ENCODE data around the gene ANOS1.

The ANOS1 gene

DNA sequence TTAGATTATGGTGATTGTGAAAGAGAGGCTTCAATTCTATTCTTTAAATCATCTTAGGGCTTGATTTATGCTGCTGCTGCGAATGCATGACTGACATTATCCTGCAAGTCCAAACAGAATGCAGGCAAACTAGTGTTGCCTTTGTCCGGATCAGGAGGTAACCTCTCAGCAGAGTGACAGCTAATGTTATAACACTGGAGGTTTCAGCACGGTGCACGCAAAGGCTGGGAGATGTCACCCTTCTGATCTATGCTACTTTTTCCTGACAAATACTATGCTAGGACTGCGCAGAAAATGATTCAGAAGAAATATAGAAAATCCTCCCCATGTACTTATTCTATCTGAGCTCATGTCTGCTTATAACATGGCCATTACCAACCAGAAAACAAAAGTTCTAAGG is 48.2 kb downstream of the ANOS1 start:
- Histone ChIP-seq H3K4me3 (ENCODE audit: low read length) (no peak overlapping the region), H3K36me3 (ENCODE audit: control insufficient read depth, insufficient read depth, low read length) (no peaks in the 10 kb centered on the region), H3K79me2 (ENCODE audit: control insufficient read depth, insufficient read depth, low read length) (no peaks in the 10 kb centered on the region), H2BK15ac (replicated peaks; ENCODE audit: low read depth) (no peak overlapping the region), H3K4me1 (ENCODE audit: control insufficient read depth, low read depth, low read length) (no peaks in the 10 kb centered on the region), H3K23ac (ENCODE audit: low read length) (no peak overlapping the region), H3K27ac (ENCODE audit: low read depth, low read length) (no peak overlapping the region), H3K56ac (ENCODE audit: low read length) (no peak overlapping the region), H3K9ac (ENCODE audit: low read length) (no peak overlapping the region), H3K18ac (ENCODE audit: low read length) (no peak overlapping the region), H4K8ac (ENCODE audit: low read depth, low read length) (no peak overlapping the region), H3K27me3 (ENCODE audit: insufficient read depth, low read length, poor library complexity) (no peaks in the 10 kb centered on the region), H4K5ac (ENCODE audit: low read length) (no peak overlapping the region), H2AK5ac (ENCODE audit: low read length) (no peak overlapping the region), H2BK5ac (ENCODE audit: low read length) (no peak overlapping the region), H3K4ac (ENCODE audit: low read depth, low read length) (no peak overlapping the region), H3K4me2 (ENCODE audit: low read length) (no peak overlapping the region), H2BK120ac (ENCODE audit: low read depth, low read length) (no peak overlapping the region), H3K79me1 (ENCODE audit: low read length) (no peaks in the 10 kb centered on the region)
- DNase-seq: no peak
- no CpG with 5 or more reads among the region's 5 CpGs for WGBS (ENCODE audit: extremely low coverage, insufficient coverage, low lambda C conversion rate)

DNA sequence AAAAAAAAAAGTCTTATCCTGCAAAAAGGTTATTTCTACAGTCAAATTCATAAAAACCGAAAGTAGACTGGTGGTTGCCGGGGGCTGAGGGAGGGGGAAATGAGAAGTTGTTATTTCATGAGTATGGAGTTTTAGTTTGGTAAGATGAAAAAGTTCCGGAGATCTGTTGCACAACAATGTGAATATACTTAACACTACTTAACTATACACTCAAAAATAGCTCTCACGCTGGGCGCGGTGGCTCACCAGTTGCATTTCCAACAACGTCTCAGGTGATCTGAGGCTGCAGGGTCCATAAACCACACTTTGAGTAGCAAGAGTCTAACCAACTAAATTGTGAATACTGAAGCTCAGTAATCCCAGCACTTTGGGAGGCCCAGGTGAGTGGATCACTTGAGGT is 52.4 kb downstream of the ANOS1 start:
- Histone ChIP-seq H3K27me3 (ENCODE audit: insufficient read depth, low read length, poor library complexity) (no peaks in the 10 kb centered on the region), H4K5ac (ENCODE audit: low read length) (no peak overlapping the region), H4K8ac (ENCODE audit: low read depth, low read length) (no peak overlapping the region), H3K56ac (ENCODE audit: low read length) (no peak overlapping the region), H3K79me1 (ENCODE audit: low read length) (no peaks in the 10 kb centered on the region), H3K23ac (ENCODE audit: low read length) (no peak overlapping the region), H3K79me2 (ENCODE audit: control insufficient read depth, insufficient read depth, low read length) (no peaks in the 10 kb centered on the region), H3K18ac (ENCODE audit: low read length) (no peak overlapping the region), H3K4me3 (ENCODE audit: low read length) (no peak overlapping the region), H3K36me3 (ENCODE audit: control insufficient read depth, insufficient read depth, low read length) (no peaks in the 10 kb centered on the region), H2BK5ac (ENCODE audit: low read length) (no peak overlapping the region), H3K4me2 (ENCODE audit: low read length) (no peak overlapping the region), H2AK5ac (ENCODE audit: low read length) (no peak overlapping the region), H3K4me1 (ENCODE audit: control insufficient read depth, low read depth, low read length) (no peaks in the 10 kb centered on the region), H3K9ac (ENCODE audit: low read length) (no peak overlapping the region), H2BK120ac (ENCODE audit: low read depth, low read length) (no peak overlapping the region), H2BK15ac (replicated peaks; ENCODE audit: low read depth) (no peak overlapping the region), H3K4ac (ENCODE audit: low read depth, low read length) (no peak overlapping the region), H3K27ac (ENCODE audit: low read depth, low read length) (no peak overlapping the region)
- no CpG with 5 or more reads among the region's 7 CpGs for WGBS (ENCODE audit: extremely low coverage, insufficient coverage, low lambda C conversion rate)
- DNase-seq: no peak

DNA sequence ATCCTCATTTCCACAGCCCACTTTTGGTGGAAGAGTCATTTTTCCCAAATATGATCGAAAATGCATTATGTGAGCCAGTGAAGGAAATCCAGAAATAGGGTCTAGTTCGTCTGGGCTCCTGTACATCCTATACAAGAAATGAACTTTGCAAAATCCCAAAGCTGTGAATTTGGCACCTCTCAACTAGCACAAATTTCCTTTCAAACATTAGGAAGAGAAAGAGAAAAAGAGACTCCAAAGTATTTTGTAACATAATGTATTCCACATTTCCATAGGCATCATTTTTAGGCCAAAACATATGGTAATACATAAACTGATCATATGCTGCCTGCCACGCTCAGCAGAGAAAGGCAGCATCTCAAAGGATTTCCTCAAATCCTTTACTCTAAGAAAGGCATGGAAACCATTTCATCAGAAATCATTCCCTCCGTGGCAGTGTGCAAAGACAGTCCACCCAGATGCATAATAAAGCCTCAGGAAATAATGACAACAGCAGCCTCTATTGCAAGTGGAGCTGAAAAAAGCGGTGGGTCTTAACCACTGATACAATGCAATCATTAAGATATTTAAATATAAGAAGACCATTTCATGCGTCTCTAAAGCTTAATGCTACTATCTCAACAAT is 56.8 kb downstream of the ANOS1 start:
- Histone ChIP-seq H3K4me1 (ENCODE audit: control insufficient read depth, low read depth, low read length) (peaks cover 5% of the 10 kb centered on the region), H4K5ac (ENCODE audit: low read length) (no peak overlapping the region), H3K27me3 (ENCODE audit: insufficient read depth, low read length, poor library complexity) (no peaks in the 10 kb centered on the region), H2BK5ac (ENCODE audit: low read length) (no peak overlapping the region), H3K18ac (ENCODE audit: low read length) (no peak overlapping the region), H3K4me2 (ENCODE audit: low read length) (no peak overlapping the region), H3K56ac (ENCODE audit: low read length) (no peak overlapping the region), H3K79me1 (ENCODE audit: low read length) (no peaks in the 10 kb centered on the region), H2AK5ac (ENCODE audit: low read length) (no peak overlapping the region), H3K27ac (ENCODE audit: low read depth, low read length) (no peak overlapping the region), H3K4me3 (ENCODE audit: low read length) (no peak overlapping the region), H2BK120ac (ENCODE audit: low read depth, low read length) (no peak overlapping the region), H3K79me2 (ENCODE audit: control insufficient read depth, insufficient read depth, low read length) (no peaks in the 10 kb centered on the region), H3K23ac (ENCODE audit: low read length) (no peak overlapping the region), H2BK15ac (replicated peaks; ENCODE audit: low read depth) (no peak overlapping the region), H4K8ac (ENCODE audit: low read depth, low read length) (no peak overlapping the region), H3K36me3 (ENCODE audit: control insufficient read depth, insufficient read depth, low read length) (no peaks in the 10 kb centered on the region), H3K9ac (ENCODE audit: low read length) (no peak overlapping the region), H3K4ac (ENCODE audit: low read depth, low read length) (no peak overlapping the region)
- no CpG with 5 or more reads among the region's 6 CpGs for WGBS (ENCODE audit: extremely low coverage, insufficient coverage, low lambda C conversion rate)
- DNase-seq: no peak

DNA sequence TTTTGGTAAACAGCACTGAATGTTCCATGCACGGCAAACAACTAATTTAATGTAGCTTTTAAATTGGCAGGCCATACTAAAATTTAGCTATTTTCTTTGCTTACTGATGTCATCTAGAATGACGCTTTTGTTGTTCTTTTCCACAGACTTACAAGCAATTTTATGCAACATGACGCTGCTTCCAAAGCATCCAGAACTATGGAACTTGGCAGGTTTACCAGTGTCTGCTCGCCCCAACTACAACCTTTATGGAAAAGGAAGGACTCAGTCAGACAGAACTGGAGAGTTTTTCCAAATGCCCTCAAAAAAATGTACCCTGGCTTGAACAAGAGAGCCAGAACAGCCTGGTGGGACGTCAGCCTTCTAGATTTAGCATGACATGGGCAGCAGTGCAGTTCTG is 58.7 kb downstream of the ANOS1 start:
- Histone ChIP-seq H3K79me1 (ENCODE audit: low read length) (no peaks in the 10 kb centered on the region), H3K79me2 (ENCODE audit: control insufficient read depth, insufficient read depth, low read length) (no peaks in the 10 kb centered on the region), H2AK5ac (ENCODE audit: low read length) (no peak overlapping the region), H2BK120ac (ENCODE audit: low read depth, low read length) (no peak overlapping the region), H3K4me2 (ENCODE audit: low read length) (no peak overlapping the region), H3K4me1 (ENCODE audit: control insufficient read depth, low read depth, low read length) (peaks cover 6% of the 10 kb centered on the region), H3K4ac (ENCODE audit: low read depth, low read length) (no peak overlapping the region), H3K9ac (ENCODE audit: low read length) (no peak overlapping the region), H3K36me3 (ENCODE audit: control insufficient read depth, insufficient read depth, low read length) (no peaks in the 10 kb centered on the region), H2BK5ac (ENCODE audit: low read length) (no peak overlapping the region), H4K5ac (ENCODE audit: low read length) (no peak overlapping the region), H3K18ac (ENCODE audit: low read length) (no peak overlapping the region), H3K23ac (ENCODE audit: low read length) (no peak overlapping the region), H2BK15ac (replicated peaks; ENCODE audit: low read depth) (no peak overlapping the region), H3K56ac (ENCODE audit: low read length) (no peak overlapping the region), H3K4me3 (ENCODE audit: low read length) (no peak overlapping the region), H4K8ac (ENCODE audit: low read depth, low read length) (no peak overlapping the region), H3K27me3 (ENCODE audit: insufficient read depth, low read length, poor library complexity) (no peaks in the 10 kb centered on the region), H3K27ac (ENCODE audit: low read depth, low read length) (no peak overlapping the region)
- no peak for DNase-seq
- no CpG with 5 or more reads among the region's 5 CpGs for WGBS (ENCODE audit: extremely low coverage, insufficient coverage, low lambda C conversion rate)

DNA sequence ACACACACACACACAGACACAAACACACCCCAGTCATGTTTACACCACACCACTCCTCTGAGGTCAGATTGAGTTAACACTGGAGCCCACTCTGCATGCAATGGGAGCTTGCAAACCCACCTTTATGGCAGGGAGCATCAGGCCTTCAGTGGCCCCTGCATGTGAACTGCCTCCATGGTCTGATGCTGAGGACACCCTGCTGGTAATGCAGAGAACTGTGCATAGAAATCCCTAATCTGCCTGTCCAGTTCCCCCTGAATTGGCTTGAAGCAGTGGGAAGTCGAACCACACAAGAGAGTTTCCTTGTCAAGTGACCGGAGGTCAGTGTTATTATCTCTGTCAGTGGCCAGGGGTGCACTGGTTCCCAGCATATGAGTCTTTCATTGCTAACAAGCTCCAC is 59.8 kb downstream of the ANOS1 start:
- no peak overlapping the region for H2BK15ac ChIP-seq (replicated peaks; ENCODE audit: low read depth)
- no peak overlapping the region for H4K5ac ChIP-seq (ENCODE audit: low read length)
- no peak overlapping the region for H2AK5ac ChIP-seq (ENCODE audit: low read length)
- H3K56ac ChIP-seq (ENCODE audit: low read length): no peak overlapping the region
- H3K4me3 ChIP-seq (ENCODE audit: low read length): no peak overlapping the region
- no peak overlapping the region for H2BK120ac ChIP-seq (ENCODE audit: low read depth, low read length)
- no peaks in the 10 kb centered on the region for H3K79me1 ChIP-seq (ENCODE audit: low read length)
- no peaks in the 10 kb centered on the region for H3K27me3 ChIP-seq (ENCODE audit: insufficient read depth, low read length, poor library complexity)
- H3K36me3 ChIP-seq (ENCODE audit: control insufficient read depth, insufficient read depth, low read length): no peaks in the 10 kb centered on the region
- H3K4me2 ChIP-seq (ENCODE audit: low read length): no peak overlapping the region
- H3K4ac ChIP-seq (ENCODE audit: low read depth, low read length): no peak overlapping the region
- no peak overlapping the region for H3K18ac ChIP-seq (ENCODE audit: low read length)
- DNase-seq: no peak
- no CpG with 5 or more reads among the region's 2 CpGs for WGBS (ENCODE audit: extremely low coverage, insufficient coverage, low lambda C conversion rate)
- H3K27ac ChIP-seq (ENCODE audit: low read depth, low read length): no peak overlapping the region
- no peak overlapping the region for H2BK5ac ChIP-seq (ENCODE audit: low read length)
- H3K9ac ChIP-seq (ENCODE audit: low read length): no peak overlapping the region
- peaks cover 6% of the 10 kb centered on the region for H3K4me1 ChIP-seq (ENCODE audit: control insufficient read depth, low read depth, low read length)
- H3K79me2 ChIP-seq (ENCODE audit: control insufficient read depth, insufficient read depth, low read length): no peaks in the 10 kb centered on the region
- H3K23ac ChIP-seq (ENCODE audit: low read length): no peak overlapping the region
- H4K8ac ChIP-seq (ENCODE audit: low read depth, low read length): no peak overlapping the region

DNA sequence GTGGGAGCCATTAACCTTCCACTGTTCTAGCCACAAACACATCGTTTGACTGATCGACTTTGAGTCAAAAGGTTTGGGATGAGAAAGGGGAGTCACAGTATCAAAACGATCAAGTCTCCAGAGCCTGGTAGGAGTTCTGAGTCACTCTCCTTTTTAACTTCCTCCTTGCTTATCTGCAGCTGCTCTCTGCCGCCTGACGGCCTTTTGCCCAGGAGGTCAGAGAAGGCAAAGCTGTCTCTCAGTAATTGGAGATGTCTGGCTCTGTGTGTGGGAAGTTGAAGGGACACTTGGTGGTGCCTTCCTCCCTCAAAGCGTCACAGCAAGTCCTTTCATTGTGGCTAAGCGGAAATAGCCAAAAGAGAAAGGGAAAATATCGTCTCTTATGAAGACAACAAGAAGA is 63.1 kb downstream of the ANOS1 start:
- H3K23ac ChIP-seq (ENCODE audit: low read length): no peak overlapping the region
- H2BK5ac ChIP-seq (ENCODE audit: low read length): no peak overlapping the region
- H3K4ac ChIP-seq (ENCODE audit: low read depth, low read length): peak overlapping the region; percentile 70
- H3K56ac ChIP-seq (ENCODE audit: low read length): peak overlapping the region; percentile 73
- no peak overlapping the region for H3K27ac ChIP-seq (ENCODE audit: low read depth, low read length)
- no peak overlapping the region for H2BK15ac ChIP-seq (replicated peaks; ENCODE audit: low read depth)
- no peak overlapping the region for H4K5ac ChIP-seq (ENCODE audit: low read length)
- H3K27me3 ChIP-seq (ENCODE audit: insufficient read depth, low read length, poor library complexity): no peaks in the 10 kb centered on the region
- no peak overlapping the region for H3K9ac ChIP-seq (ENCODE audit: low read length)
- H3K18ac ChIP-seq (ENCODE audit: low read length): peak overlapping the region; percentile 75
- no peak overlapping the region for H3K4me2 ChIP-seq (ENCODE audit: low read length)
- H2BK120ac ChIP-seq (ENCODE audit: low read depth, low read length): no peak overlapping the region
- H4K8ac ChIP-seq (ENCODE audit: low read depth, low read length): no peak overlapping the region
- H3K36me3 ChIP-seq (ENCODE audit: control insufficient read depth, insufficient read depth, low read length): no peaks in the 10 kb centered on the region
- peaks cover 6% of the 10 kb centered on the region for H3K4me1 ChIP-seq (ENCODE audit: control insufficient read depth, low read depth, low read length)
- no peak overlapping the region for H2AK5ac ChIP-seq (ENCODE audit: low read length)
- H3K79me1 ChIP-seq (ENCODE audit: low read length): no peaks in the 10 kb centered on the region
- no peaks in the 10 kb centered on the region for H3K79me2 ChIP-seq (ENCODE audit: control insufficient read depth, insufficient read depth, low read length)
- no peak overlapping the region for H3K4me3 ChIP-seq (ENCODE audit: low read length)
- DNase-seq: peak; percentile 84
- WGBS (ENCODE audit: extremely low coverage, insufficient coverage, low lambda C conversion rate): no CpG with 5 or more reads among the region's 8 CpGs
